SK-N-SH (cell line): ENCODE measurements around the gene HRH2.

Source experiments
- CTCF ChIP-seq: fragments of 200-600 bp; sonication (generic); IDR thresholded peaks from 2 replicates; pipeline ENCODE4 v1.6.1; 2017; ENCODE audit warnings: antibody characterized with exemption, mild to moderate bottlenecking, moderate library complexity
- EZH2phosphoT487 ChIP-seq: fragments of 200-600 bp; sonication (generic); IDR thresholded peaks from 2 replicates; pipeline ENCODE4 v1.6.1; 2017; ENCODE audit warnings: low read depth, mixed run types, mild to moderate bottlenecking, antibody characterized with exemption, moderate library complexity, borderline replicate concordance
- GATA2 ChIP-seq: sonication (generic); formaldehyde crosslinking; IDR thresholded peaks from 2 replicates; pipeline ENCODE4 v1.5.0; 2020; ENCODE audit warnings: mild to moderate bottlenecking, missing genetic modification reagents
- PBX3 ChIP-seq: IDR thresholded peaks from 2 replicates; pipeline ENCODE4; 2012
- SIN3A ChIP-seq: IDR thresholded peaks from 2 replicates; pipeline ENCODE4 v1.6.1; 2012; ENCODE audit warnings: low read depth, mild to moderate bottlenecking, low read length, moderate library complexity, borderline replicate concordance

DNA sequence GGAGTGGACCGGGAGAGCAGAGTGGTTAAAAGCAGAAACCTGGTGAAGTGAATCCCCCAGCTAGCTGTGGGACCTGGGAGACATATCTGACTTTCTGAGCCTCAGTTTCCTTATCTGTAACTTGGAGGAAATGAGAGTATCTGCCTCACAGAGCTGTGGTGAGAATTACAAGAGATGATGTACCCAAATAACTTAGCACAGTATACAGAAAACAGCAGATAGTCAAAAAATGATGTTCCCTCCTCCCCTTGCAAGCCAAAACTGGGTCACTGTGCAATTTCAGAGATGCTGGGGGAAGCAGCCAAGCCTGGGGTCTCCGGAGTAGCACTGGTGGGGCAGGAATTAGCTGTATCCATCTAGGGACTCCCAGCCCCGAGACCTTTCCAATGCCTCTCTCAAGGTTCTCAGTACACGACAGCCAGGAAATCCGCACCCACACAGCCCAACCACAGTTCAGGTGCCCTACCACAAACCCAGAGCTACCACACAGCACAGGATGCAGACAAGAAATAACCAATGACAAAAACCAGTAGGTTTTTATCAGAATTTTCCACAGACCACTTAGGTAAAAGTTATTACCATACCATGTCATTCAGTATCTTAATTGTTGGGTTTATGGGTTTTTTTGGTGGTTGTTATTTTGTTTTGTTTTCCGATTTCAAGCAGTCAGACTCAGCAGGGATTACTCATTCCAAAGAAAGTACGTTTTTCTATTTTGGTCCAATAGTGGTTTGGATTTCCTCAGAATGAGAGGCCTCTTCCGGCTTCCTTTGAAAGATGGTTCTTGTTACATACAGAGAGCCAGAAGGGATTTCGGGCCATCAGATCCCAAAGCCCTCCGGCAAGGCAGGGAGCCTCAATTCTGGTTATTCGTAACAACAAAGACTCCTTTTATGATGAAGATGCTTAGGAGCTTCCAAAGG is 4.9 kb upstream of the HRH2 start:
- TF ChIP-seq PBX3: no peak
- TF ChIP-seq CTCF: no peak
- no peak for TF ChIP-seq GATA2 (CRISPR knock-in tag)
- TF ChIP-seq EZH2phosphoT487: no peak
- no peak for TF ChIP-seq SIN3A
